Neural cell (in vitro differentiated cells): ENCODE measurements around the gene ASTN1.

Source experiments
- CTCF ChIP-seq: fragments of 450-650 bp; IDR thresholded peaks from 2 replicates; pipeline ENCODE4 v1.5.1; 2014; ENCODE audit warnings: antibody characterized with exemption, mild to moderate bottlenecking, moderate library complexity; ENCODE audit not compliant: poor library complexity, severe bottlenecking
- EP300 ChIP-seq: fragments of 450-650 bp; conservative IDR thresholded peaks from 2 replicates; pipeline ENCODE4 v1.6.1; 2014; ENCODE audit warnings: antibody characterized with exemption, mild to moderate bottlenecking, moderate library complexity; ENCODE audit not compliant: poor library complexity, severe bottlenecking
- EZH2 ChIP-seq: fragments of 200-600, 300-800 bp; shearing (Covaris generic), sonication (generic); IDR thresholded peaks from 2 replicates; pipeline ENCODE4 v1.6.1; 2014; ENCODE audit warnings: antibody characterized with exemption, low read length, borderline replicate concordance, mild to moderate bottlenecking; ENCODE audit not compliant: insufficient read depth, poor library complexity, severe bottlenecking

GRCh38 chr1:177008653-177009052 lies 155.9 kb downstream of the ASTN1 start:
- TF ChIP-seq CTCF (no peak), EP300 (no peak), EZH2 (no peak)
